ENCODE results near the gene DTD2. TPM values are rescaled to one million over a fixed set of nuclear protein-coding genes. Genes with fewer than 3 reads are reported as not detected.
"Not testable (repeated sequence)": the region's sequence is repeated elsewhere in the genome, so short reads cannot be mapped to it uniquely, and the experiment has no call there.

The DTD2 gene
- total RNA-seq, 1 donor from 2014 or later, result 5.1 TPM

- Mint-ChIP-seq H3K27ac (ENCODE audit: unreplicated experiment) (no peak overlapping the region), H3K9me3 (ENCODE audit: unreplicated experiment) (no peaks in the 10 kb centered on the region), H3K36me3 (ENCODE audit: low read depth, unreplicated experiment) (no peaks in the 10 kb centered on the region), H3K4me3 (ENCODE audit: unreplicated experiment) (no peak overlapping the region), H3K4me1 (ENCODE audit: unreplicated experiment) (no peaks in the 10 kb centered on the region), H3K27me3 (ENCODE audit: unreplicated experiment) (no peaks in the 10 kb centered on the region)
- DNase-seq (ENCODE audit: low spot score), result no peak
- no peak for TF ChIP-seq CTCF (IDR thresholded peaks at IDR 0.05; ENCODE audit: unreplicated experiment)
These were observed 21.7 kb upstream of the DTD2 start for GRCh38 chr14:31479027-31479426.

DNA sequence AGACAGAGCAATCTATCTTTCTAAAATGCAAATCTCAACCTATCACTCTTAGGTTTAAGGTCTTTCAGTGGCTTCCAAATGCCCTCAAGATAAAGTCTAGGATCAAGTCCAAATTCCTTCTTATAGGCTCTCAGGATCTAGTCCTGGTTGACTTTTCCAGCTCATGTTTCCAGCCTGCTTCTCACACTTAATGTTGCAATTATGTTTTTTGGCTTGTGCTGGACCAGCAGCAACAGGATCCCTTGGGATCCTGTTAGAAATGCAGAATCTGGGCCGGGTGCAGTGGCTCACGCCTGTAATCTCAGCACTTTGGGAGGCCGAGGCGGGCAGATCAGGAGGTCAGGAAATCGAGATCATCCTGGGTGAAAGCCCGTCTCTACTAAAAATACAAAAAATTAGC, 19.9 kb upstream of the DTD2 start:
- no peak for DNase-seq (ENCODE audit: low spot score)
- Mint-ChIP-seq H3K36me3 (ENCODE audit: low read depth, unreplicated experiment) (no peaks in the 10 kb centered on the region), H3K4me3 (ENCODE audit: unreplicated experiment) (no peak overlapping the region), H3K9me3 (ENCODE audit: unreplicated experiment) (no peaks in the 10 kb centered on the region), H3K27me3 (ENCODE audit: unreplicated experiment) (no peaks in the 10 kb centered on the region), H3K27ac (ENCODE audit: unreplicated experiment) (no peak overlapping the region), H3K4me1 (ENCODE audit: unreplicated experiment) (no peaks in the 10 kb centered on the region)
- no peak for TF ChIP-seq CTCF (IDR thresholded peaks at IDR 0.05; ENCODE audit: unreplicated experiment)

GRCh38 chr14:31476131-31476866, 19.0 kb upstream of the DTD2 start:
- DNase-seq (ENCODE audit: low spot score), result no peak
- Mint-ChIP-seq H3K9me3 (ENCODE audit: unreplicated experiment) (no peaks in the 10 kb centered on the region), H3K27ac (ENCODE audit: unreplicated experiment) (no peak overlapping the region), H3K4me3 (ENCODE audit: unreplicated experiment) (no peak overlapping the region), H3K36me3 (ENCODE audit: low read depth, unreplicated experiment) (no peaks in the 10 kb centered on the region), H3K4me1 (ENCODE audit: unreplicated experiment) (no peaks in the 10 kb centered on the region), H3K27me3 (ENCODE audit: unreplicated experiment) (no peaks in the 10 kb centered on the region)
- TF ChIP-seq CTCF (IDR thresholded peaks at IDR 0.05; ENCODE audit: unreplicated experiment), result no peak

- no peaks in the 10 kb centered on the region for H3K9me3 Mint-ChIP-seq (ENCODE audit: unreplicated experiment)
- no peak for DNase-seq (ENCODE audit: low spot score)
- no peak for TF ChIP-seq CTCF (IDR thresholded peaks at IDR 0.05; ENCODE audit: unreplicated experiment)
- no peaks in the 10 kb centered on the region for H3K36me3 Mint-ChIP-seq (ENCODE audit: low read depth, unreplicated experiment)
- H3K4me3 Mint-ChIP-seq (ENCODE audit: unreplicated experiment), result no peak overlapping the region
- no peak overlapping the region for H3K27ac Mint-ChIP-seq (ENCODE audit: unreplicated experiment)
- no peaks in the 10 kb centered on the region for H3K27me3 Mint-ChIP-seq (ENCODE audit: unreplicated experiment)
- H3K4me1 Mint-ChIP-seq (ENCODE audit: unreplicated experiment), result no peaks in the 10 kb centered on the region
These were observed 9.2 kb upstream of the DTD2 start for GRCh38 chr14:31466554-31466953.

DNA sequence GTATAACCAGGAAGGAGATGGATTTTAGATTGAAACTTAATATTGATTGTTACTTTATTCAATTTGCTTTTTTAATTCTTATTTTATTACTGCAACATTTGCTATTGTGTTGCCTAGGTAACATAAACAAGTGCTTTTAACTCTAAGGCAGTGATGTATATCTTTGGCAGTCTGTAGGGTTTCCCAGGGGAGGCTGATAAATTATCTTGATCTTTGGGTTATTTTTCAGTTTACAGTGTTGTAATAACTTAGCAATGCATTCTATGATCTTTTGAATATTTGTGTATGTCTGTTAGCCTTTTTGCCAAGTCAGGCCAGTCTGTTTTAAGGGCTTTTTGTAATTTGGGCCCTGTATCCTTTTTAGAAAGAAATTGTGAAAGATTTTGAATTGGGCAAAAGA, 7.8 kb upstream of the DTD2 start:
- no peak overlapping the region for H3K27ac Mint-ChIP-seq (ENCODE audit: unreplicated experiment)

GRCh38 chr14:31462450-31462849, 5.1 kb upstream of the DTD2 start:
- not testable (repeated sequence) for H3K9me3 Mint-ChIP-seq (ENCODE audit: unreplicated experiment); H3K4me1 Mint-ChIP-seq (ENCODE audit: unreplicated experiment); H3K36me3 Mint-ChIP-seq (ENCODE audit: low read depth, unreplicated experiment); DNase-seq (ENCODE audit: low spot score); H3K4me3 Mint-ChIP-seq (ENCODE audit: unreplicated experiment); H3K27ac Mint-ChIP-seq (ENCODE audit: unreplicated experiment); H3K27me3 Mint-ChIP-seq (ENCODE audit: unreplicated experiment)

More for the DNA sequence above, 7.8 kb upstream of the DTD2 start:
- no peak for DNase-seq (ENCODE audit: low spot score)
- Mint-ChIP-seq H3K36me3 (ENCODE audit: low read depth, unreplicated experiment) (no peaks in the 10 kb centered on the region), H3K9me3 (ENCODE audit: unreplicated experiment) (no peaks in the 10 kb centered on the region), H3K27me3 (ENCODE audit: unreplicated experiment) (no peaks in the 10 kb centered on the region), H3K4me3 (ENCODE audit: unreplicated experiment) (no peak overlapping the region), H3K4me1 (ENCODE audit: unreplicated experiment) (no peaks in the 10 kb centered on the region)
- TF ChIP-seq CTCF (IDR thresholded peaks at IDR 0.05; ENCODE audit: unreplicated experiment), result no peak

All from endothelial cell (in vitro differentiated cells).